ENCODE results near the gene MICU2. TPM values are rescaled to one million over a fixed set of nuclear protein-coding genes. Genes with fewer than 3 reads are reported as not detected.
A peak's percentile ranks its signal among the peaks of the same experiment; 100 is the strongest.

The MICU2 gene
- total RNA-seq, 2 experiments from 2014 or later = 37.5 to 51.3 TPM

GRCh38 chr13:21461131-21461530 lies 142.8 kb downstream of the MICU2 start:
- Histone ChIP-seq H3K9me2 (ENCODE audit: insufficient read depth, low read length) (no peaks in the 10 kb centered on the region), H3K9me3 (ENCODE audit: low read length) (no peaks in the 10 kb centered on the region), H3K36me3 (ENCODE audit: insufficient read depth, low read length) (0 out of 2 replicates have a peak, but pooled peaks cover 4% of the 10 kb centered on the region), H3K4me2 (ENCODE audit: low read length) (no peak overlapping the region), H3K79me2 (ENCODE audit: insufficient read depth, low read depth, low read length) (peaks cover 24% of the 10 kb centered on the region), H3K4me1 (ENCODE audit: insufficient read depth, low read length, poor library complexity, severe bottlenecking) (peaks cover 20% of the 10 kb centered on the region), H2AFZ (ENCODE audit: low read length) (no peak overlapping the region), H4K20me1 (ENCODE audit: insufficient read depth, low read length) (peaks cover 18% of the 10 kb centered on the region), H3K4me3 (ENCODE audit: low read depth, low read length, poor library complexity, severe bottlenecking) (no peak overlapping the region), H3K27ac (ENCODE audit: low read depth, low read length, poor library complexity, severe bottlenecking) (no peak overlapping the region)
- no TSS peak for BruUV-seq (replicated peaks)
- CTCF ChIA-PET (ENCODE audit: unreplicated experiment) = no interaction called here
- TF ChIP-seq EZH2phosphoT487 (IDR thresholded peaks at IDR 0.05; ENCODE audit: borderline replicate concordance, low read depth, low read length) (no peak), CTCF (conservative IDR thresholded peaks at IDR 0.05; ENCODE audit: low read length) (no peak)
- intact Hi-C loops (cut with micrococcal nuclease; ENCODE audit: unreplicated experiment) = no loop called here
- DNase-seq (ENCODE audit: low spot score) = no peak
- POLR2A ChIA-PET = no interaction called here

- peak within 1 kb of the TSS; percentile 77 for H3K27ac ChIP-seq (ENCODE audit: low read depth, low read length, poor library complexity, severe bottlenecking)
- no TSS peak for BruUV-seq (replicated peaks)
- H3K9me2 ChIP-seq (ENCODE audit: insufficient read depth, low read length) = no peaks in the 10 kb centered on the region
- H3K4me2 ChIP-seq (ENCODE audit: low read length) = peak within 1 kb of the TSS; percentile 90
- H3K79me2 ChIP-seq (ENCODE audit: insufficient read depth, low read depth, low read length) = peaks cover 45% of the 10 kb centered on the region
- DNase-seq (ENCODE audit: low spot score) = peak; percentile 86
- H3K9me3 ChIP-seq (ENCODE audit: low read length) = peaks cover 6% of the 10 kb centered on the region
- H2AFZ ChIP-seq (ENCODE audit: low read length) = peak within 1 kb of the TSS; percentile 83
- H4K20me1 ChIP-seq (ENCODE audit: insufficient read depth, low read length) = peaks cover 18% of the 10 kb centered on the region
- TF ChIP-seq CTCF (conservative IDR thresholded peaks at IDR 0.05; ENCODE audit: low read length) = no peak
- no peak for TF ChIP-seq EZH2phosphoT487 (IDR thresholded peaks at IDR 0.05; ENCODE audit: borderline replicate concordance, low read depth, low read length)
- CTCF ChIA-PET (ENCODE audit: unreplicated experiment) = interaction anchor here (0.8 kb wide), 1 partner anchor 18 kb away, joined by 3 read pairs; no protein-coding TSS in a partner anchor
- H3K4me1 ChIP-seq (ENCODE audit: insufficient read depth, low read length, poor library complexity, severe bottlenecking) = peaks cover 20% of the 10 kb centered on the region
- peaks cover 11% of the 10 kb centered on the region for H3K36me3 ChIP-seq (ENCODE audit: insufficient read depth, low read length)
- peak within 1 kb of the TSS; percentile 81 for H3K4me3 ChIP-seq (ENCODE audit: low read depth, low read length, poor library complexity, severe bottlenecking)
- intact Hi-C loops (cut with micrococcal nuclease; ENCODE audit: unreplicated experiment) = loop anchor here (2.0 to 5.0 kb wide), 2 partner anchors 160 to 213 kb away; partner anchors contain the start of gene FGF9
- POLR2A ChIA-PET = interaction anchor here (0.6 to 1.7 kb wide), 4 partner anchors 83 to 981 kb away, joined by 3 to 4 read pairs (median 3); no protein-coding TSS in a partner anchor
Observed at GRCh38 chr13:21458813-21459701, 144.9 kb downstream of the MICU2 start, which contains the start of gene ZDHHC20. Gene ZDHHC20, minus strand, starts transcription at chr13:21459303. Its CDS starts 132 bp downstream, at chr13:21459171.

All from OCI-LY7 (cell line).